ENCODE data around the gene SRGAP2B.
"Not testable (repeated sequence)": the region's sequence is repeated elsewhere in the genome, so short reads cannot be mapped to it uniquely, and the experiment has no call there.

The SRGAP2B gene

GRCh38 chr1:144894454-144895201 lies 200.5 kb downstream of the SRGAP2B start:
- H2AFZ ChIP-seq (ENCODE audit: low read length); H3K79me2 ChIP-seq (ENCODE audit: insufficient read depth, low read length); H4K20me1 ChIP-seq (ENCODE audit: insufficient read depth, low read length, poor library complexity, severe bottlenecking); H3K9me2 ChIP-seq (replicated peaks; ENCODE audit: low read depth, low read length); H3K4me3 ChIP-seq (ENCODE audit: low read length, poor library complexity, severe bottlenecking); H3K9me3 ChIP-seq (ENCODE audit: insufficient read depth, low read depth, low read length); H3K9ac ChIP-seq (ENCODE audit: low read depth, low read length, poor library complexity, severe bottlenecking); H3K27me3 ChIP-seq (ENCODE audit: insufficient read depth, low read length, poor library complexity, severe bottlenecking); H3K4me1 ChIP-seq (ENCODE audit: insufficient read depth, low read length, poor library complexity, severe bottlenecking); H3F3A ChIP-seq (ENCODE audit: low read depth); H3K4me2 ChIP-seq (ENCODE audit: low read depth, low read length, poor library complexity, severe bottlenecking); H3K36me3 ChIP-seq (ENCODE audit: insufficient read depth, low read length): not testable (repeated sequence)

- H3F3A ChIP-seq (ENCODE audit: low read depth); H3K4me2 ChIP-seq (ENCODE audit: low read depth, low read length, poor library complexity, severe bottlenecking); H3K4me3 ChIP-seq (ENCODE audit: low read length, poor library complexity, severe bottlenecking); H3K79me2 ChIP-seq (ENCODE audit: insufficient read depth, low read length); H3K9me2 ChIP-seq (replicated peaks; ENCODE audit: low read depth, low read length); H4K20me1 ChIP-seq (ENCODE audit: insufficient read depth, low read length, poor library complexity, severe bottlenecking); H3K9ac ChIP-seq (ENCODE audit: low read depth, low read length, poor library complexity, severe bottlenecking); H3K4me1 ChIP-seq (ENCODE audit: insufficient read depth, low read length, poor library complexity, severe bottlenecking); H3K36me3 ChIP-seq (ENCODE audit: insufficient read depth, low read length); H2AFZ ChIP-seq (ENCODE audit: low read length); H3K9me3 ChIP-seq (ENCODE audit: insufficient read depth, low read depth, low read length); H3K27me3 ChIP-seq (ENCODE audit: insufficient read depth, low read length, poor library complexity, severe bottlenecking): not testable (repeated sequence)
These were observed 201.3 kb downstream of the SRGAP2B start for GRCh38 chr1:144893710-144894438.

GRCh38 chr1:144893062-144893461 lies 202.1 kb downstream of the SRGAP2B start:
- not testable (repeated sequence) for H4K20me1 ChIP-seq (ENCODE audit: insufficient read depth, low read length, poor library complexity, severe bottlenecking); H3K9me3 ChIP-seq (ENCODE audit: insufficient read depth, low read depth, low read length); H3F3A ChIP-seq (ENCODE audit: low read depth); H3K4me1 ChIP-seq (ENCODE audit: insufficient read depth, low read length, poor library complexity, severe bottlenecking); H3K4me3 ChIP-seq (ENCODE audit: low read length, poor library complexity, severe bottlenecking); H2AFZ ChIP-seq (ENCODE audit: low read length); H3K36me3 ChIP-seq (ENCODE audit: insufficient read depth, low read length); H3K9me2 ChIP-seq (replicated peaks; ENCODE audit: low read depth, low read length); H3K9ac ChIP-seq (ENCODE audit: low read depth, low read length, poor library complexity, severe bottlenecking); H3K4me2 ChIP-seq (ENCODE audit: low read depth, low read length, poor library complexity, severe bottlenecking); H3K27me3 ChIP-seq (ENCODE audit: insufficient read depth, low read length, poor library complexity, severe bottlenecking); H3K79me2 ChIP-seq (ENCODE audit: insufficient read depth, low read length)

GRCh38 chr1:144889450-144890115 lies 205.5 kb downstream of the SRGAP2B start:
- H3K36me3 ChIP-seq (ENCODE audit: insufficient read depth, low read length); H4K20me1 ChIP-seq (ENCODE audit: insufficient read depth, low read length, poor library complexity, severe bottlenecking); H3F3A ChIP-seq (ENCODE audit: low read depth); H3K9ac ChIP-seq (ENCODE audit: low read depth, low read length, poor library complexity, severe bottlenecking); H3K27me3 ChIP-seq (ENCODE audit: insufficient read depth, low read length, poor library complexity, severe bottlenecking); H3K9me3 ChIP-seq (ENCODE audit: insufficient read depth, low read depth, low read length); H3K9me2 ChIP-seq (replicated peaks; ENCODE audit: low read depth, low read length); H3K4me3 ChIP-seq (ENCODE audit: low read length, poor library complexity, severe bottlenecking); H2AFZ ChIP-seq (ENCODE audit: low read length); H3K4me2 ChIP-seq (ENCODE audit: low read depth, low read length, poor library complexity, severe bottlenecking); H3K4me1 ChIP-seq (ENCODE audit: insufficient read depth, low read length, poor library complexity, severe bottlenecking); H3K79me2 ChIP-seq (ENCODE audit: insufficient read depth, low read length): not testable (repeated sequence)

- H3K9me2 ChIP-seq (replicated peaks; ENCODE audit: low read depth, low read length); H3K4me1 ChIP-seq (ENCODE audit: insufficient read depth, low read length, poor library complexity, severe bottlenecking); H3K27me3 ChIP-seq (ENCODE audit: insufficient read depth, low read length, poor library complexity, severe bottlenecking); H3K36me3 ChIP-seq (ENCODE audit: insufficient read depth, low read length); H3K79me2 ChIP-seq (ENCODE audit: insufficient read depth, low read length); H3K9me3 ChIP-seq (ENCODE audit: insufficient read depth, low read depth, low read length); H2AFZ ChIP-seq (ENCODE audit: low read length); H3F3A ChIP-seq (ENCODE audit: low read depth); H4K20me1 ChIP-seq (ENCODE audit: insufficient read depth, low read length, poor library complexity, severe bottlenecking); H3K9ac ChIP-seq (ENCODE audit: low read depth, low read length, poor library complexity, severe bottlenecking): not testable (repeated sequence)
- H3K4me2 ChIP-seq (ENCODE audit: low read depth, low read length, poor library complexity, severe bottlenecking), result peak overlapping the region; percentile 64
- H3K4me3 ChIP-seq (ENCODE audit: low read length, poor library complexity, severe bottlenecking), result peak overlapping the region; percentile 67
These were observed 212.1 kb downstream of the SRGAP2B start for GRCh38 chr1:144883022-144883421.

GRCh38 chr1:144882343-144882742 lies 212.8 kb downstream of the SRGAP2B start:
- not testable (repeated sequence) for H3K9me3 ChIP-seq (ENCODE audit: insufficient read depth, low read depth, low read length); H2AFZ ChIP-seq (ENCODE audit: low read length); H3K9me2 ChIP-seq (replicated peaks; ENCODE audit: low read depth, low read length); H3K4me3 ChIP-seq (ENCODE audit: low read length, poor library complexity, severe bottlenecking); H3K79me2 ChIP-seq (ENCODE audit: insufficient read depth, low read length); H3F3A ChIP-seq (ENCODE audit: low read depth); H4K20me1 ChIP-seq (ENCODE audit: insufficient read depth, low read length, poor library complexity, severe bottlenecking); H3K9ac ChIP-seq (ENCODE audit: low read depth, low read length, poor library complexity, severe bottlenecking); H3K4me1 ChIP-seq (ENCODE audit: insufficient read depth, low read length, poor library complexity, severe bottlenecking); H3K4me2 ChIP-seq (ENCODE audit: low read depth, low read length, poor library complexity, severe bottlenecking); H3K27me3 ChIP-seq (ENCODE audit: insufficient read depth, low read length, poor library complexity, severe bottlenecking); H3K36me3 ChIP-seq (ENCODE audit: insufficient read depth, low read length)

- not testable (repeated sequence) for H3K9me2 ChIP-seq (replicated peaks; ENCODE audit: low read depth, low read length); H3K79me2 ChIP-seq (ENCODE audit: insufficient read depth, low read length); H3K4me2 ChIP-seq (ENCODE audit: low read depth, low read length, poor library complexity, severe bottlenecking); H3K36me3 ChIP-seq (ENCODE audit: insufficient read depth, low read length); H3K27me3 ChIP-seq (ENCODE audit: insufficient read depth, low read length, poor library complexity, severe bottlenecking); H3K4me1 ChIP-seq (ENCODE audit: insufficient read depth, low read length, poor library complexity, severe bottlenecking); H3K4me3 ChIP-seq (ENCODE audit: low read length, poor library complexity, severe bottlenecking); H3K9me3 ChIP-seq (ENCODE audit: insufficient read depth, low read depth, low read length); H2AFZ ChIP-seq (ENCODE audit: low read length); H3F3A ChIP-seq (ENCODE audit: low read depth); H4K20me1 ChIP-seq (ENCODE audit: insufficient read depth, low read length, poor library complexity, severe bottlenecking); H3K9ac ChIP-seq (ENCODE audit: low read depth, low read length, poor library complexity, severe bottlenecking)
These were observed 236.5 kb downstream of the SRGAP2B start for GRCh38 chr1:144858607-144859006.
